Measurements from ENCODE around the gene LST1. TPM values are rescaled to one million over a fixed set of nuclear protein-coding genes. Genes with fewer than 3 reads are reported as not detected.

Gene LST1
- total RNA-seq, 1 donor from 2014 or later = 6.5 TPM

DNA sequence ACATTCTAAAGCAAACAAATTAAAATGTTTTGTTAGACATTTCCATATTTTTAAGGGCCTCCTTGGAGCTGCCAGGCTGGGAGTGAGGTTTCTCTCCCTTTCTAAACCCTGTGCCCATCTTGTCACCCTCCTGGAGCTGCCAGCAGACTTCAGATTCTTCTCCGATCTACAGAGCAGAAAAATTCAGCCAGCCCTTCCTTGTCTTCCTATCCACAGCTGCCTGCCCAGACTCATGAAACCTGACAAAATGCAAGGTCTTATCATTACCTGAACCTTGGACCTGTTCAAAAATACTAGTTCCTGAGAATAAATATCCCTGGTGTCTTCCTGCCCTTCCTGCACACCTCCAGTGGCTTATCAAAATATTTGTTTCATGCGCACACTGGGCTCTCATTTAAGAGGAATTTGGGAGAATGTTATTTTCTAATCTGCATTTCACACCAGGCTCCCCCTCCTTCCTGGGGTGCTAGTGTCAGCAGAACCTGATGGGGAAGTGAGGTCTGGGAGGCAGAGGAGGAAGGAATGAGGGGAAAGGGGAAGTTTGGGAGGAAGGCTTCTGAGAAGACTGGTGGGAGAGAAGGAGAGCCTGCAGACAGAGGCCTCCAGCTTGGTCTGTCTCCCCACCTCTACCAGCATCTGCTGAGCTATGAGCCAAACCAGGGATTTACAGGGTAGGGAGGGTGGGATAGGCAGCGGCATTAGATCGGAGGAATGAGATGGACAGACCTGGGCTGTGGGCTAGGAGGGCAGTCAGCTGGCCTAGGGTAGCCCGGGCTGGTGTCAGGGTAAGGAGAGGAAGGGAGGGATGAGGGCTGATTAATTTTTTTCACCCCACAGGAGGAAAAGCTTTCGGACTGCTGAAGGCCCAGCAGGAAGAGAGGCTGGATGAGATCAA, 28.9 kb downstream of the LST1 start, which contains the start of gene AIF1:
Gene AIF1 (plus strand): TSS at position 551 of the 895 bp plus-strand sequence. CDS start 96 bp downstream, at position 647.
- no peak for DNase-seq
- intact Hi-C loops (cut with micrococcal nuclease) = no loop called here

DNA sequence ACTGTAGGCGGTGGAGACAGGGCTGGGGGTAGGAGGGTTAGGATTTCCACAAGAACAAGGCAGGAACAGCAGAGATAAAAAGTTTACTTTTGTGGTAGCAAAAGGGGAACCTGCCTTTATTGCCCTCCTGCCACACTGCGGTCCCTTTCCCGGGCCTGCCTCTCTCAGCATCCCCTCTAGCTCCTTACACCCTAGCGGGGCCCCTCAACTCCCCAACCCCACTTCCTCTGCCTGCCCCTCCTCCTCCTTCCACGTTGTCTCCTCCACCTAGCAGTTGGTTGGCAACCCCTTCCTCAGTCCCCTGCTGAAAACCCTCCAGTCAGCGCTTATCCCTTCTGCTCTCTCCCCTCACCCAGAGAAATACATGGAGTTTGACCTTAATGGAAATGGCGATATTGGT, 29.7 kb downstream of the LST1 start:
- Histone ChIP-seq H3K9me3 (replicated peaks) (no peaks in the 10 kb centered on the region), H3K27me3 (ENCODE audit: low read depth) (no peaks in the 10 kb centered on the region), H3K4me1 (peaks cover 8% of the 10 kb centered on the region), H3K4me3 (peak overlapping the region; percentile 44), H3K36me3 (no peaks in the 10 kb centered on the region), H3K27ac (replicated peaks) (peak overlapping the region; percentile 33)
- intact Hi-C loops (cut with micrococcal nuclease) = no loop called here
- DNase-seq = no peak
- TF ChIP-seq CTCF (IDR thresholded peaks at IDR 0.05; ENCODE audit: borderline replicate concordance) = no peak

More for the DNA sequence above, 28.9 kb downstream of the LST1 start, which contains the start of gene AIF1:
- H3K9me3 ChIP-seq (replicated peaks) = no peaks in the 10 kb centered on the region
- TF ChIP-seq CTCF (IDR thresholded peaks at IDR 0.05; ENCODE audit: borderline replicate concordance) = no peak
- peak within 1 kb of the TSS; percentile 44 for H3K4me3 ChIP-seq
- H3K27me3 ChIP-seq (ENCODE audit: low read depth) = no peaks in the 10 kb centered on the region
- no peaks in the 10 kb centered on the region for H3K36me3 ChIP-seq
- H3K27ac ChIP-seq (replicated peaks) = peak within 1 kb of the TSS; percentile 42
- peaks cover 6% of the 10 kb centered on the region for H3K4me1 ChIP-seq

DNA sequence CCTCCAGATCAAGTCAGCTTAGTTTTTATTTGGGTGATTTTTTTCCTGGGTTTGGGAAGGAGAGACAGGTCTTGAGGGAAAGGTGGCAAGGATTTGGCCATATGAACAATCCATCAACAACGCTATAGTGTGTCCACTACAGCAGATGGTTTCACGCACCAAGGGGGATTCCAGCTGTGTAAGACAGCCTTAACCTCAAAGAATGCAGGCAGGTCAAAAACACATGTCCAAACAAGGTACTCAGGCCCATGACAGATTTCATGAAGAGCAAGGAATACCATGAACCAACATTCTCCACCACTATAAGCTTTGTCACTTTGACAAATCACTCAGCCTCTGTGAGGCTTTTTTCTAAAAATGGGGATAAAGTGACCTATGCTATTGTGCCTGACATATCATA, 30.9 kb downstream of the LST1 start:
- no peak for DNase-seq
- intact Hi-C loops (cut with micrococcal nuclease) = no loop called here
- no peaks in the 10 kb centered on the region for H3K27me3 ChIP-seq (ENCODE audit: low read depth)
- TF ChIP-seq CTCF (IDR thresholded peaks at IDR 0.05; ENCODE audit: borderline replicate concordance) = no peak
- no peaks in the 10 kb centered on the region for H3K9me3 ChIP-seq (replicated peaks)
- H3K4me3 ChIP-seq = no peak overlapping the region
- H3K36me3 ChIP-seq = no peaks in the 10 kb centered on the region
- no peak overlapping the region for H3K27ac ChIP-seq (replicated peaks)
- H3K4me1 ChIP-seq = peaks cover 20% of the 10 kb centered on the region

DNA sequence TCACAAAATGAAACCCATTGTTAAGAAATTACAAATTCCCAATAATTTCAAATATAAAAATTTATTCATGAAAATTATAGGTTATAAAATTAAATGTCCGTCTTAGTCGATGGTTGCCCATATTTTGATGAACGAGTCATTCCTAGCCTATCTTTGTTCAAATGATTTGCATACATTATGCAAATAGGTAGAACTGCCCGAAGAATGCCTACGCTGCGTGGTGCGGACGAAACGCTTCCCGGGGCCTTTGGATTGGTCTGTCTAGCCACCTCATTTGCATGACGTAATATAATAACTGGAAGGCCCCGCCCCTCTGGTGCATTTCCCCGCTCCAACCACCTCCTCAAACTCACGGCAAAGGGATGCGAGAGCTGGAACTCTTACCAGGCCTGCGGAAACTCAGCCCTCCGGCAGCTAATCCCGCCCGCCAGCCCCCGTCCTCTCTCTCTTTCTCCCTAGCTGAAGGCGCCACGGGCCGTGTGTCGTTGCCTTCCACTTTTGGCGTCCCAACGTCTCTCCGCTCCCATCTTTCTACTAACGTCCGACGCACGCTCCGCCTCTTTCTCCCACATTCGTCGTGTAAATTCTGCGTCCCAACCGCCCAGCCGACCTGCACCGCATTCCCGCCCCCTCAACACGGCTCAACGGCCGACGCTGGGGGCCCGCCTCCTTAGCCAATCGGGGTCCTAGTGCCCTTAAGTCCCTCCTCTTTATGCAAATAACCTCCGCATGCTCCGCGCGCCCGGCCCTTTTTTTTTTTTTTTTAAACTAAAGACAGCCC, 33.9 kb downstream of the LST1 start:
- intact Hi-C loops (cut with micrococcal nuclease) = no loop called here

More for the DNA sequence above, 33.9 kb downstream of the LST1 start:
- peak overlapping the region; percentile 89 for H3K4me3 ChIP-seq
- no peaks in the 10 kb centered on the region for H3K9me3 ChIP-seq (replicated peaks)
- no peaks in the 10 kb centered on the region for H3K27me3 ChIP-seq (ENCODE audit: low read depth)
- H3K36me3 ChIP-seq = peaks cover 22% of the 10 kb centered on the region
- peak overlapping the region; percentile 96 for H3K27ac ChIP-seq (replicated peaks)
- peak; percentile 98 for DNase-seq
- H3K4me1 ChIP-seq = peaks cover 31% of the 10 kb centered on the region
- TF ChIP-seq CTCF (IDR thresholded peaks at IDR 0.05; ENCODE audit: borderline replicate concordance) = no peak
